GM23338 (cell line): ENCODE results near the gene KLHL6. TPM values are rescaled to one million over a fixed set of nuclear protein-coding genes. Genes with fewer than 3 reads are reported as not detected.

ENCODE experiments used
- ATAC-seq: fragments of 200-7000 bp; cut with Tn5 transposase; 3 replicates; pipeline ENCODE4 v1.9.1; 2020
- DNase-seq: peaks from one replicate; pipeline ENCODE4 v3.0.0-alpha.2; 2015; ENCODE audit warnings: low spot score
- H2AFZ ChIP-seq: fragments of 200-600 bp; sonication (generic); 2 replicates; pipeline ENCODE4 v1.8.0; 2016; ENCODE audit warnings: antibody characterized with exemption, mild to moderate bottlenecking, moderate library complexity
- H3F3A ChIP-seq: fragments of 200-600 bp; sonication (generic); replicated peaks from 2 replicates; pipeline ENCODE4 v1.8.0; 2017; ENCODE audit warnings: antibody characterized with exemption, mixed run types, low read depth
- H3K27ac ChIP-seq: fragments of 200-600 bp; sonication (generic); 2 replicates; pipeline ENCODE4 v1.6.1; 2016; ENCODE audit warnings: low read depth
- H3K27me3 ChIP-seq: fragments of 200-600 bp; sonication (generic); 2 replicates; pipeline ENCODE4 v1.8.0; 2016; ENCODE audit warnings: mild to moderate bottlenecking, mixed run types, moderate library complexity; ENCODE audit not compliant: insufficient read depth
- H3K36me3 ChIP-seq: fragments of 200-600 bp; sonication (generic); 2 replicates; pipeline ENCODE4 v1.8.0; 2016; ENCODE audit warnings: mild to moderate bottlenecking; ENCODE audit not compliant: insufficient read depth
- H3K4me1 ChIP-seq: fragments of 200-600 bp; sonication (generic); 2 replicates; pipeline ENCODE4 v1.8.0; 2016; ENCODE audit warnings: mild to moderate bottlenecking, moderate library complexity; ENCODE audit not compliant: insufficient read depth
- H3K4me2 ChIP-seq: fragments of 200-600 bp; sonication (generic); 2 replicates; pipeline ENCODE4 v1.7.1; 2017; ENCODE audit warnings: mixed run types
- H3K4me3 ChIP-seq: fragments of 200-600 bp; sonication (generic); 2 replicates; pipeline ENCODE4 v1.6.1; 2016; ENCODE audit warnings: mixed run types
- H3K79me2 ChIP-seq: fragments of 200-600 bp; sonication (generic); replicated peaks from 2 replicates; pipeline ENCODE4 v1.8.0; 2017; ENCODE audit warnings: mild to moderate bottlenecking; ENCODE audit not compliant: insufficient read depth
- H3K9me2 ChIP-seq: fragments of 200-600 bp; sonication (generic); 2 replicates; pipeline ENCODE4 v1.8.0; 2017; ENCODE audit not compliant: insufficient read depth
- H4K20me1 ChIP-seq: fragments of 200-600 bp; sonication (generic); replicated peaks from 2 replicates; pipeline ENCODE4 v1.8.0; 2017; ENCODE audit warnings: mild to moderate bottlenecking; ENCODE audit not compliant: insufficient read depth
- H3K27ac Mint-ChIP-seq: 2 replicates; pipeline ENCODE4 v1.8.0; 2020; ENCODE audit warnings: inconsistent platforms, mild to moderate bottlenecking, moderate library complexity, mixed read lengths
- H3K27me3 Mint-ChIP-seq: 3 replicates; pipeline ENCODE4 v1.8.0; 2022; ENCODE audit warnings: low read depth, mild to moderate bottlenecking, moderate library complexity, mixed read lengths, inconsistent platforms; ENCODE audit not compliant: insufficient read depth, poor library complexity
- H3K36me3 Mint-ChIP-seq: 3 replicates; pipeline ENCODE4 v1.8.0; 2021; ENCODE audit warnings: low read depth, mild to moderate bottlenecking, inconsistent platforms, moderate library complexity, mixed read lengths
- H3K4me1 Mint-ChIP-seq: 3 replicates; pipeline ENCODE4 v1.8.0; 2020; ENCODE audit warnings: mild to moderate bottlenecking, inconsistent platforms, mixed read lengths
- H3K4me3 Mint-ChIP-seq: 3 replicates; pipeline ENCODE4 v1.8.0; 2021; ENCODE audit warnings: moderate library complexity, mild to moderate bottlenecking, inconsistent platforms, mixed read lengths
- H3K9me3 Mint-ChIP-seq: 3 replicates; pipeline ENCODE4 v1.8.0; 2020; ENCODE audit warnings: moderate library complexity, mild to moderate bottlenecking, inconsistent platforms, mixed read lengths
- CREB1 ChIP-seq: fragments of 250-450 bp; sonication (Bioruptor Pico); IDR thresholded peaks from 2 replicates; pipeline ENCODE4 v1.5.0; 2020; ENCODE audit warnings: low read depth, mild to moderate bottlenecking, moderate library complexity
- CTCF ChIP-seq, 2 experiments: fragments of 200-600 bp in 1 of 2; sonication (generic) in 1 of 2; conservative IDR thresholded peaks; 2 replicates each; pipeline versions ENCODE4 v1.5.1 to v1.6.1; 2016 to 2017; ENCODE audit warnings: antibody characterized with exemption in 2 of 2, low read depth in 2 of 2, mild to moderate bottlenecking in 2 of 2, moderate library complexity in 1 of 2
- ETS1 ChIP-seq: IDR thresholded peaks from 2 replicates; pipeline ENCODE4 v1.6.1; 2016; ENCODE audit warnings: antibody characterized with exemption
- EZH2 ChIP-seq: fragments of 200-600 bp; sonication (generic); IDR thresholded peaks from one replicate; pipeline ENCODE4 v1.8.0; 2017; ENCODE audit warnings: antibody characterized with exemption, mild to moderate bottlenecking, low read depth; ENCODE audit not compliant: unreplicated experiment
- EZH2phosphoT487 ChIP-seq: fragments of 200-600 bp; sonication (generic); IDR thresholded peaks from one replicate; pipeline ENCODE4 v1.8.1; 2018; ENCODE audit warnings: antibody characterized with exemption; ENCODE audit not compliant: unreplicated experiment
- JUNB ChIP-seq: IDR thresholded peaks from one replicate; pipeline ENCODE4 v1.6.1; 2016; ENCODE audit warnings: antibody characterized with exemption; ENCODE audit not compliant: unreplicated experiment
- NANOG ChIP-seq: IDR thresholded peaks from 2 replicates; pipeline ENCODE4 v1.6.1; 2016; ENCODE audit warnings: antibody characterized with exemption, borderline replicate concordance
- POLR2AphosphoS5 ChIP-seq: IDR thresholded peaks from 2 replicates; pipeline ENCODE4 v1.6.1; 2016; ENCODE audit warnings: antibody characterized with exemption, low read depth
- REST ChIP-seq: IDR thresholded peaks from one replicate; pipeline ENCODE4 v1.6.1; 2018; ENCODE audit warnings: antibody characterized with exemption; ENCODE audit not compliant: unreplicated experiment
- STAT1 ChIP-seq: IDR thresholded peaks from one replicate; pipeline ENCODE4 v1.6.1; 2016; ENCODE audit warnings: antibody characterized with exemption; ENCODE audit not compliant: unreplicated experiment
- ZNF114 ChIP-seq: fragments of 250-450 bp; sonication (Bioruptor Pico); IDR thresholded peaks from 2 replicates; pipeline ENCODE4 v1.5.0; 2020; ENCODE audit warnings: mild to moderate bottlenecking, moderate library complexity
- ZNF331 ChIP-seq: fragments of 250-450 bp; sonication (Bioruptor Pico); IDR thresholded peaks from 2 replicates; pipeline ENCODE4 v1.5.0; 2020; ENCODE audit warnings: low read depth, mild to moderate bottlenecking, moderate library complexity
- ZNF462 ChIP-seq: fragments of 250-450 bp; sonication (Bioruptor Pico); IDR thresholded peaks from 2 replicates; pipeline ENCODE4 v1.5.0; 2020; ENCODE audit warnings: mild to moderate bottlenecking, moderate library complexity
- polyA plus RNA-seq: library from polyadenylated mRNA; unstranded; fragments of >200 nt; fragmentation: Nextera tagmentation; extraction: Ambion mirVana; gene quantifications from 2 replicates; pipeline ENCODE4 v1.2.1, GENCODE V29; 2016
- total RNA-seq: library from RNA; depleted of rRNA; stranded (reverse); fragments of >200 nt; shearing (Covaris generic); gene quantifications from 2 replicates; pipeline ENCODE4 v1.2.3, GENCODE V29; 2014

Gene KLHL6
- total and polyA plus RNA-seq, 2 experiments from 2014 or later, result not detected

- H3K4me3 ChIP-seq, result no peak overlapping the region
- no peak for TF ChIP-seq EZH2phosphoT487
- no peak for TF ChIP-seq REST
- TF ChIP-seq ETS1, result no peak
- no peak for TF ChIP-seq STAT1
- no peak for TF ChIP-seq JUNB
- no peak for TF ChIP-seq CREB1 (CRISPR knock-in tag)
- no peak for TF ChIP-seq ZNF462 (CRISPR knock-in tag)
- no peak for TF ChIP-seq ZNF331 (CRISPR knock-in tag)
- TF ChIP-seq ZNF114 (CRISPR knock-in tag), result no peak
- TF ChIP-seq NANOG, result no peak
- no peak for TF ChIP-seq EZH2
- no peak for TF ChIP-seq CTCF (conservative IDR thresholded peaks at IDR 0.05; ENCODE audit: low read depth in 2 of 2)
- no peak for TF ChIP-seq POLR2AphosphoS5
- H3K4me1 ChIP-seq, result peaks cover 10% of the 10 kb centered on the region
- no peaks in the 10 kb centered on the region for H3F3A ChIP-seq
- Mint-ChIP-seq H3K27ac (no peak overlapping the region), H3K36me3 (no peaks in the 10 kb centered on the region), H3K4me3 (no peak overlapping the region), H3K9me3 (no peaks in the 10 kb centered on the region), H3K4me1 (peaks cover 9% of the 10 kb centered on the region; the same call in 2 of the 3 replicates), H3K27me3 (peaks cover 6% of the 10 kb centered on the region)
- H2AFZ ChIP-seq, result no peak overlapping the region; the same call in 1 of the 2 replicates
- H3K4me2 ChIP-seq, result no peak overlapping the region
- no peaks in the 10 kb centered on the region for H3K27me3 ChIP-seq
- H4K20me1 ChIP-seq, result no peaks in the 10 kb centered on the region
- H3K9me2 ChIP-seq, result peaks cover 4% of the 10 kb centered on the region; the same call in 1 of the 2 replicates
- ATAC-seq, result no peak
- H3K36me3 ChIP-seq, result no peaks in the 10 kb centered on the region
- no peak for DNase-seq
- H3K79me2 ChIP-seq, result no peaks in the 10 kb centered on the region
- no peak overlapping the region for H3K27ac ChIP-seq
These were observed 11.4 kb upstream of the KLHL6 start for GRCh38 chr3:183566880-183567279.
